Vagina (tissue), 2 donors: ENCODE results near the gene C1QTNF2. TPM values are rescaled to one million over a fixed set of nuclear protein-coding genes. Genes with fewer than 3 reads are reported as not detected.

Experiments used
- DNase-seq, 2 donors: peaks; one replicate each; pipeline ENCODE4 v3.0.0-alpha.2; 2017; ENCODE audit errors: extremely low spot score in 2 of 2
- H3K27ac ChIP-seq: fragments of 200-600 bp; sonication (generic); one replicate; pipeline ENCODE4 v1.5.1; 2019
- H3K27me3 ChIP-seq: fragments of 200-600 bp; sonication (generic); one replicate; pipeline ENCODE4 v1.5.1; 2019
- H3K36me3 ChIP-seq, 2 donors: fragments of 200-600 bp; sonication (generic); one replicate each; pipeline ENCODE4 v1.5.1; 2017 to 2019
- H3K4me1 ChIP-seq: fragments of 200-600 bp; sonication (generic); one replicate; pipeline ENCODE4 v1.5.1; 2019
- H3K4me3 ChIP-seq, 2 donors: fragments of 200-600 bp; sonication (generic); 1 replicate in 1 of 2; 2 replicates in 1 of 2; pipeline ENCODE4 v1.5.1; 2016 to 2019
- H3K9me3 ChIP-seq: fragments of 200-600 bp; sonication (generic); one replicate; pipeline ENCODE4 v1.5.1; 2019
- CTCF ChIP-seq, 3 experiments: fragments of 450-650 bp in 2 of 3; fragments of 200-600 bp in 1 of 3; sonication (generic) in 1 of 3; IDR thresholded peaks; one replicate each; pipeline ENCODE4 v1.5.1; 2017 to 2019; ENCODE audit warnings: antibody characterized with exemption in 3 of 3, mild to moderate bottlenecking in 2 of 3, moderate library complexity in 2 of 3
- POLR2A ChIP-seq, 2 donors: fragments of 450-650 bp; IDR thresholded peaks; one replicate each; pipeline ENCODE4 v1.6.1; 2017; ENCODE audit warnings: antibody characterized with exemption in 2 of 2, mild to moderate bottlenecking in 2 of 2, moderate library complexity in 2 of 2
- POLR2AphosphoS5 ChIP-seq, 2 donors: sonication (generic); formaldehyde crosslinking; IDR thresholded peaks; one replicate each; pipeline ENCODE4 v1.9.0; 2017; ENCODE audit warnings: antibody characterized with exemption in 2 of 2, mild to moderate bottlenecking in 2 of 2, low read depth in 1 of 2; ENCODE audit not compliant: insufficient read depth in 1 of 2
- intact Hi-C: fragments of 100-400 bp; cut with DNase I; formaldehyde crosslinking; loops from one replicate; pipeline ENCODE4 v1.15.1; 2023
- total RNA-seq: library from RNA; depleted of rRNA; stranded (reverse); fragments of >200 nt; gene quantifications from one replicate; pipeline ENCODE4 v1.2.3, GENCODE V29; 2016

Gene C1QTNF2
- total RNA-seq, 1 donor from 2014 or later: 1.7 TPM

GRCh38 chr5:160399402-160400353 is 29.3 kb upstream of the C1QTNF2 start, which contains the start of gene FAM200C:
Gene FAM200C (minus strand): TSS chr5:160400054. CDS start chr5:160395490, 4,564 bp downstream.
- Histone ChIP-seq H3K36me3 (peaks cover 0 to 26% of the 10 kb centered on the region in 2 donors), H3K27me3 (no peaks in the 10 kb centered on the region), H3K4me3 (peak within 1 kb of the TSS; percentile 66), H3K27ac (peak within 1 kb of the TSS; percentile 79), H3K9me3 (no peaks in the 10 kb centered on the region), H3K4me1 (peaks cover 21% of the 10 kb centered on the region)
- peak in 1 of 2 donors; percentile 93 for DNase-seq
- TF ChIP-seq CTCF (IDR thresholded peaks at IDR 0.05): no peak
- TF ChIP-seq POLR2A (IDR thresholded peaks at IDR 0.05): peak in 1 of 2 donors; percentile 96
- TF ChIP-seq POLR2AphosphoS5 (IDR thresholded peaks at IDR 0.05; ENCODE audit: insufficient read depth in 1 of 2, low read depth in 1 of 2): peak; percentile 99 to 100
- intact Hi-C loops: loop anchor here (10.0 kb wide), 1 partner anchor 285 kb away; the partner anchor contains the start of gene PWWP2A

GRCh38 chr5:160398806-160399205 is 28.4 kb upstream of the C1QTNF2 start:
- Histone ChIP-seq H3K27me3 (no peaks in the 10 kb centered on the region), H3K36me3 (peaks cover 0 to 17% of the 10 kb centered on the region in 2 donors), H3K4me3 (peak overlapping the region; percentile 66), H3K27ac (peak overlapping the region; percentile 79), H3K9me3 (no peaks in the 10 kb centered on the region), H3K4me1 (peaks cover 21% of the 10 kb centered on the region)
- no peak for DNase-seq
- TF ChIP-seq POLR2AphosphoS5 (IDR thresholded peaks at IDR 0.05; ENCODE audit: insufficient read depth in 1 of 2, low read depth in 1 of 2): no peak
- no peak for TF ChIP-seq CTCF (IDR thresholded peaks at IDR 0.05)
- TF ChIP-seq POLR2A (IDR thresholded peaks at IDR 0.05): no peak
- intact Hi-C loops: loop anchor here (10.0 kb wide), 1 partner anchor 284 kb away; the partner anchor contains the start of gene PWWP2A

GRCh38 chr5:160397492-160397891 is 27.1 kb upstream of the C1QTNF2 start:
- no peaks in the 10 kb centered on the region for H3K27me3 ChIP-seq
- no peak overlapping the region for H3K4me3 ChIP-seq
- H3K4me1 ChIP-seq: peaks cover 21% of the 10 kb centered on the region
- no peak overlapping the region for H3K27ac ChIP-seq
- intact Hi-C loops: loop anchor here (10.0 kb wide), 1 partner anchor 283 kb away; the partner anchor contains the start of gene PWWP2A
- TF ChIP-seq POLR2AphosphoS5 (IDR thresholded peaks at IDR 0.05; ENCODE audit: insufficient read depth in 1 of 2, low read depth in 1 of 2): no peak
- TF ChIP-seq POLR2A (IDR thresholded peaks at IDR 0.05): no peak
- no peak for TF ChIP-seq CTCF (IDR thresholded peaks at IDR 0.05)
- no peaks in the 10 kb centered on the region for H3K9me3 ChIP-seq
- no peak for DNase-seq
- H3K36me3 ChIP-seq: peaks cover 0 to 4% of the 10 kb centered on the region in 2 donors

GRCh38 chr5:160395111-160395510 is 24.7 kb upstream of the C1QTNF2 start:
- H3K4me1 ChIP-seq: peaks cover 21% of the 10 kb centered on the region
- intact Hi-C loops: loop anchor here (10.0 kb wide), 1 partner anchor 280 kb away; the partner anchor contains the start of gene PWWP2A
- no peaks in the 10 kb centered on the region for H3K9me3 ChIP-seq
- H3K36me3 ChIP-seq: no peaks in the 10 kb centered on the region
- no peak for DNase-seq
- H3K27ac ChIP-seq: no peak overlapping the region
- TF ChIP-seq POLR2A (IDR thresholded peaks at IDR 0.05) (no peak), POLR2AphosphoS5 (IDR thresholded peaks at IDR 0.05; ENCODE audit: insufficient read depth in 1 of 2, low read depth in 1 of 2) (no peak), CTCF (IDR thresholded peaks at IDR 0.05) (no peak)
- no peak overlapping the region for H3K4me3 ChIP-seq
- no peaks in the 10 kb centered on the region for H3K27me3 ChIP-seq
